Measurements from ENCODE around the gene GALNS.

Gene GALNS

GRCh38 chr16:88901718-88902337, 45.1 kb upstream of the GALNS start:
- H3K27me3 ChIP-seq (ENCODE audit: insufficient read depth, low read length, poor library complexity, severe bottlenecking): no peaks in the 10 kb centered on the region
- H3K79me2 ChIP-seq (ENCODE audit: insufficient read depth, low read length): peaks cover 27% of the 10 kb centered on the region; the same call in 1 of the 2 replicates
- H3K4me3 ChIP-seq (ENCODE audit: low read length, poor library complexity, severe bottlenecking): no peak overlapping the region
- H3K9me2 ChIP-seq (replicated peaks; ENCODE audit: low read depth, low read length): no peaks in the 10 kb centered on the region
- peaks cover 38% of the 10 kb centered on the region; the same call in 1 of the 2 replicates for H3K36me3 ChIP-seq (ENCODE audit: insufficient read depth, low read length)
- peaks cover 39% of the 10 kb centered on the region for H4K20me1 ChIP-seq (ENCODE audit: insufficient read depth, low read length, poor library complexity, severe bottlenecking)
- H3K4me2 ChIP-seq (ENCODE audit: low read depth, low read length, poor library complexity, severe bottlenecking): no peak overlapping the region
- no peak overlapping the region for H2AFZ ChIP-seq (ENCODE audit: low read length)
- no peaks in the 10 kb centered on the region for H3K4me1 ChIP-seq (ENCODE audit: insufficient read depth, low read length, poor library complexity, severe bottlenecking)
- no peaks in the 10 kb centered on the region for H3F3A ChIP-seq (ENCODE audit: low read depth)
- no peaks in the 10 kb centered on the region for H3K9me3 ChIP-seq (ENCODE audit: insufficient read depth, low read depth, low read length)
- no peak overlapping the region for H3K9ac ChIP-seq (ENCODE audit: low read depth, low read length, poor library complexity, severe bottlenecking)
- no peak for TF ChIP-seq EZH2phosphoT487 (IDR thresholded peaks at IDR 0.05; ENCODE audit: borderline replicate concordance)

GRCh38 chr16:88900662-88901052, 43.9 kb upstream of the GALNS start:
- Histone ChIP-seq H3K27me3 (ENCODE audit: insufficient read depth, low read length, poor library complexity, severe bottlenecking) (no peaks in the 10 kb centered on the region), H3K36me3 (ENCODE audit: insufficient read depth, low read length) (peaks cover 44% of the 10 kb centered on the region; the same call in 1 of the 2 replicates), H3K79me2 (ENCODE audit: insufficient read depth, low read length) (peaks cover 16% of the 10 kb centered on the region; the same call in 1 of the 2 replicates), H3F3A (ENCODE audit: low read depth) (no peaks in the 10 kb centered on the region), H3K4me3 (ENCODE audit: low read length, poor library complexity, severe bottlenecking) (no peak overlapping the region), H4K20me1 (ENCODE audit: insufficient read depth, low read length, poor library complexity, severe bottlenecking) (peaks cover 27% of the 10 kb centered on the region), H3K4me2 (ENCODE audit: low read depth, low read length, poor library complexity, severe bottlenecking) (no peak overlapping the region), H2AFZ (ENCODE audit: low read length) (no peak overlapping the region), H3K4me1 (ENCODE audit: insufficient read depth, low read length, poor library complexity, severe bottlenecking) (no peaks in the 10 kb centered on the region), H3K9ac (ENCODE audit: low read depth, low read length, poor library complexity, severe bottlenecking) (no peak overlapping the region), H3K9me3 (ENCODE audit: insufficient read depth, low read depth, low read length) (no peaks in the 10 kb centered on the region), H3K9me2 (replicated peaks; ENCODE audit: low read depth, low read length) (no peaks in the 10 kb centered on the region)
- no peak for TF ChIP-seq EZH2phosphoT487 (IDR thresholded peaks at IDR 0.05; ENCODE audit: borderline replicate concordance)
- no peak for TF ChIP-seq CTCF (conservative IDR thresholded peaks at IDR 0.05; ENCODE audit: low read length)

GRCh38 chr16:88899901-88900661, 43.3 kb upstream of the GALNS start:
- Histone ChIP-seq H3K79me2 (ENCODE audit: insufficient read depth, low read length) (peaks cover 13% of the 10 kb centered on the region; the same call in 1 of the 2 replicates), H3K9me3 (ENCODE audit: insufficient read depth, low read depth, low read length) (no peaks in the 10 kb centered on the region), H2AFZ (ENCODE audit: low read length) (no peak overlapping the region), H3K4me1 (ENCODE audit: insufficient read depth, low read length, poor library complexity, severe bottlenecking) (no peaks in the 10 kb centered on the region), H3K9me2 (replicated peaks; ENCODE audit: low read depth, low read length) (no peaks in the 10 kb centered on the region), H3K9ac (ENCODE audit: low read depth, low read length, poor library complexity, severe bottlenecking) (no peak overlapping the region), H3F3A (ENCODE audit: low read depth) (no peaks in the 10 kb centered on the region), H3K36me3 (ENCODE audit: insufficient read depth, low read length) (peaks cover 44% of the 10 kb centered on the region; the same call in 1 of the 2 replicates), H3K4me3 (ENCODE audit: low read length, poor library complexity, severe bottlenecking) (no peak overlapping the region), H3K4me2 (ENCODE audit: low read depth, low read length, poor library complexity, severe bottlenecking) (no peak overlapping the region), H3K27me3 (ENCODE audit: insufficient read depth, low read length, poor library complexity, severe bottlenecking) (no peaks in the 10 kb centered on the region), H4K20me1 (ENCODE audit: insufficient read depth, low read length, poor library complexity, severe bottlenecking) (peaks cover 24% of the 10 kb centered on the region)
- TF ChIP-seq EZH2phosphoT487 (IDR thresholded peaks at IDR 0.05; ENCODE audit: borderline replicate concordance): no peak

GRCh38 chr16:88897696-88898425, 41.1 kb upstream of the GALNS start:
- Histone ChIP-seq H3K36me3 (ENCODE audit: insufficient read depth, low read length) (peaks cover 44% of the 10 kb centered on the region; the same call in 1 of the 2 replicates), H3K4me1 (ENCODE audit: insufficient read depth, low read length, poor library complexity, severe bottlenecking) (no peaks in the 10 kb centered on the region), H3F3A (ENCODE audit: low read depth) (no peaks in the 10 kb centered on the region), H3K4me3 (ENCODE audit: low read length, poor library complexity, severe bottlenecking) (no peak overlapping the region), H3K79me2 (ENCODE audit: insufficient read depth, low read length) (no peaks in the 10 kb centered on the region), H3K4me2 (ENCODE audit: low read depth, low read length, poor library complexity, severe bottlenecking) (no peak overlapping the region), H2AFZ (ENCODE audit: low read length) (no peak overlapping the region), H3K9me3 (ENCODE audit: insufficient read depth, low read depth, low read length) (no peaks in the 10 kb centered on the region), H3K9ac (ENCODE audit: low read depth, low read length, poor library complexity, severe bottlenecking) (no peak overlapping the region), H3K9me2 (replicated peaks; ENCODE audit: low read depth, low read length) (no peaks in the 10 kb centered on the region), H4K20me1 (ENCODE audit: insufficient read depth, low read length, poor library complexity, severe bottlenecking) (peaks cover 9% of the 10 kb centered on the region), H3K27me3 (ENCODE audit: insufficient read depth, low read length, poor library complexity, severe bottlenecking) (no peaks in the 10 kb centered on the region)
- no peak for TF ChIP-seq CTCF (conservative IDR thresholded peaks at IDR 0.05; ENCODE audit: low read length)
- TF ChIP-seq EZH2phosphoT487 (IDR thresholded peaks at IDR 0.05; ENCODE audit: borderline replicate concordance): no peak

Measured in Loucy (cell line).